Measurements from ENCODE around the gene TBATA.
A peak's percentile ranks its signal among the peaks of the same experiment; 100 is the strongest.

TBATA gene

DNA sequence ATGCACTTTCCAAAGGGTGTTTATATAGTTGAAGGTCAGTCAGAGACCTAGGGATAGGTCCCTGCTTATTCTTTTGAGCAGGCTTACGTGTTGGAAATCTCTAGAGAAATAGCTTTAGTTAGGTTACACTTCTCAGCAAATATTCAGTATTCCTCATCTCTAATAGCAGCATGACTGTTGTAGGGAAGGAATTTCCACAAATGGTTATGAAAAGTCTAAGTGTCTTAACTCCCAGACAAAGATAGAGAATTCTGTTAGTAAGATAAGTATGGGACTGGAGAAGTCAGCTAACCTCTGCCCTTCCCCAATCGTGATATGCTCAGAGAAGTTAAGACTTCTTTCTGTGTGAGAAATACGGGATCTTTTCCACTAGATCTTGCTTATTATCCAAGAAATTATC lies 47.0 kb upstream of the TBATA start:
- no peak overlapping the region for H3K4me3 ChIP-seq (ENCODE audit: low read depth, low read length)
- TF ChIP-seq, protein P1, sequence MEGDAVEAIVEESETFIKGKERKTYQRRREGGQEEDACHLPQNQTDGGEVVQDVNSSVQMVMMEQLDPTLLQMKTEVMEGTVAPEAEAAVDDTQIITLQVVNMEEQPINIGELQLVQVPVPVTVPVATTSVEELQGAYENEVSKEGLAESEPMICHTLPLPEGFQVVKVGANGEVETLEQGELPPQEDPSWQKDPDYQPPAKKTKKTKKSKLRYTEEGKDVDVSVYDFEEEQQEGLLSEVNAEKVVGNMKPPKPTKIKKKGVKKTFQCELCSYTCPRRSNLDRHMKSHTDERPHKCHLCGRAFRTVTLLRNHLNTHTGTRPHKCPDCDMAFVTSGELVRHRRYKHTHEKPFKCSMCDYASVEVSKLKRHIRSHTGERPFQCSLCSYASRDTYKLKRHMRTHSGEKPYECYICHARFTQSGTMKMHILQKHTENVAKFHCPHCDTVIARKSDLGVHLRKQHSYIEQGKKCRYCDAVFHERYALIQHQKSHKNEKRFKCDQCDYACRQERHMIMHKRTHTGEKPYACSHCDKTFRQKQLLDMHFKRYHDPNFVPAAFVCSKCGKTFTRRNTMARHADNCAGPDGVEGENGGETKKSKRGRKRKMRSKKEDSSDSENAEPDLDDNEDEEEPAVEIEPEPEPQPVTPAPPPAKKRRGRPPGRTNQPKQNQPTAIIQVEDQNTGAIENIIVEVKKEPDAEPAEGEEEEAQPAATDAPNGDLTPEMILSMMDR (IDR thresholded peaks at IDR 0.05; ENCODE audit: low read depth, low read length) = no peak
- TF ChIP-seq, protein P2, sequence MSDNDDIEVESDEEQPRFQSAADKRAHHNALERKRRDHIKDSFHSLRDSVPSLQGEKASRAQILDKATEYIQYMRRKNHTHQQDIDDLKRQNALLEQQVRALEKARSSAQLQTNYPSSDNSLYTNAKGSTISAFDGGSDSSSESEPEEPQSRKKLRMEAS (IDR thresholded peaks at IDR 0.05; ENCODE audit: low read depth, low read length) = no peak
- no peak for TF ChIP-seq MYC (IDR thresholded peaks at IDR 0.05; ENCODE audit: low read depth, low read length)
- TF ChIP-seq POLR2A (IDR thresholded peaks at IDR 0.05; ENCODE audit: extremely low read depth, insufficient read length) = no peak
- no peak for DNase-seq (ENCODE audit: low read depth)

DNA sequence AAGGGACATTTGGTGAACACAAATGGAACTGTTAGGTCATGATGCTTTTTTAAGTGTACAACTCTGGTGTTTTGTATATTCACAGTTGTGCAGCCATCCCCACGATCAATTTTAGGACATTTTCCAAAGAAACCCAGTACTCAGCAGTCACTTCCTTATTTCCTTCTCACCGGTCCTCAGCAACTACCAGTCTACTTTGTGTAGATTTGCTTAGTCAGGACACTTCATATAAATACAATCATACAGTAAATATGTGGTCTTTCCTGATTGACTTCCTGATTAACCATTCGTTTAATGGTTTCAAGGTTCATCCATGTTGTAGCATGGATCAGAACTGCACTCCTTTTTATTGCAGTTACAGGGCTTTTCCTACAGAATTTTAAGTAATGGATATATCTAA lies 45.0 kb upstream of the TBATA start:
- H3K4me3 ChIP-seq (ENCODE audit: low read depth, low read length) = no peak overlapping the region

DNA sequence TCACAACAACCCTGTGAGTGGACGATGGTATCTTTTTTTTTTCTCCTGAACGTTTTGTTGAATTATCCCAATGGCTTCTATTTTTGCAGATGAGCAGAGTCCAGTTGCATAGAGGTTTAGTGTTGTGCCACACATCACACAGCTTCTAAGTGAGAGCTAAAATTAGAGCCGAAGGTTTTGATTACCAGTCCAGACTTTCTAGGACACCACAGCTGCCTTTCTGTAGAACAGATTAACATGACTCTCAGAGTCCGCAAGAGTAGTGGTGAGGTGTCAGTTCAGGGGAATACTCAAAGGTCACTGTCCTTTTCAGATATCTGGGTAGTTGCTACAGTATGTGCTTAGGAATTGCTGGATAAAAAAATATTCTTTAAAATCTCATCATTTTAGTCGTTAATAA lies 44.4 kb upstream of the TBATA start:
- no peak for TF ChIP-seq POLR2A (IDR thresholded peaks at IDR 0.05; ENCODE audit: extremely low read depth, insufficient read length)
- no peak for TF ChIP-seq MYC (IDR thresholded peaks at IDR 0.05; ENCODE audit: low read depth, low read length)
- TF ChIP-seq, protein P2 (IDR thresholded peaks at IDR 0.05; ENCODE audit: low read depth, low read length) = no peak
- TF ChIP-seq, protein P1 (IDR thresholded peaks at IDR 0.05; ENCODE audit: low read depth, low read length) = no peak
- DNase-seq (ENCODE audit: low read depth) = no peak

More for the DNA sequence above, 45.0 kb upstream of the TBATA start:
- peak; percentile 23 for DNase-seq (ENCODE audit: low read depth)
- TF ChIP-seq, protein P2 (IDR thresholded peaks at IDR 0.05; ENCODE audit: low read depth, low read length) = no peak
- TF ChIP-seq, protein P1 (IDR thresholded peaks at IDR 0.05; ENCODE audit: low read depth, low read length) = no peak
- no peak for TF ChIP-seq POLR2A (IDR thresholded peaks at IDR 0.05; ENCODE audit: extremely low read depth, insufficient read length)
- TF ChIP-seq MYC (IDR thresholded peaks at IDR 0.05; ENCODE audit: low read depth, low read length) = no peak

DNA sequence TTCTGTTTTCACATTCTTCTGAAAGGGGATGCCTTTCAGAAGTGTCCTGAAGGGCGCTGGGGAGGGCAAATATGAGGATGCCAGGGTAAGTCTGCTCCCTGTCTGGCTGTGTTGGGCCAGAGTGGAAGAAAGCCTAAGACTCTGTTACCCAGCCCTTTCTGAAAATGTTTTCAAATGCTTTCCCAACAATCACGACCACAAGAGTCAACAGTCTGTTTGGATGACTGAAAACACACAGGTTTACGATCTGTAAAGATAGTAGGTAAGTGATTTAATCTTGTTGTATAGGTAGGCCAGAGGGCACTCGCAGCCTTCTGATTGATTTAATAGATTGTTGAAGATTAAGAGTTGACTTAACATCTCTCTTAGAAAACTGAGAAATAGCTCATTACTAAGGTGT lies 43.7 kb upstream of the TBATA start:
- no peak for DNase-seq (ENCODE audit: low read depth)
- H3K4me3 ChIP-seq (ENCODE audit: low read depth, low read length) = no peak overlapping the region
- TF ChIP-seq, protein P2 (IDR thresholded peaks at IDR 0.05; ENCODE audit: low read depth, low read length) = no peak
- TF ChIP-seq, protein P1 (IDR thresholded peaks at IDR 0.05; ENCODE audit: low read depth, low read length) = no peak
- TF ChIP-seq MYC (IDR thresholded peaks at IDR 0.05; ENCODE audit: low read depth, low read length) (no peak), POLR2A (IDR thresholded peaks at IDR 0.05; ENCODE audit: extremely low read depth, insufficient read length) (no peak)

More for the DNA sequence above, 44.4 kb upstream of the TBATA start:
- H3K4me3 ChIP-seq (ENCODE audit: low read depth, low read length) = no peak overlapping the region

DNA sequence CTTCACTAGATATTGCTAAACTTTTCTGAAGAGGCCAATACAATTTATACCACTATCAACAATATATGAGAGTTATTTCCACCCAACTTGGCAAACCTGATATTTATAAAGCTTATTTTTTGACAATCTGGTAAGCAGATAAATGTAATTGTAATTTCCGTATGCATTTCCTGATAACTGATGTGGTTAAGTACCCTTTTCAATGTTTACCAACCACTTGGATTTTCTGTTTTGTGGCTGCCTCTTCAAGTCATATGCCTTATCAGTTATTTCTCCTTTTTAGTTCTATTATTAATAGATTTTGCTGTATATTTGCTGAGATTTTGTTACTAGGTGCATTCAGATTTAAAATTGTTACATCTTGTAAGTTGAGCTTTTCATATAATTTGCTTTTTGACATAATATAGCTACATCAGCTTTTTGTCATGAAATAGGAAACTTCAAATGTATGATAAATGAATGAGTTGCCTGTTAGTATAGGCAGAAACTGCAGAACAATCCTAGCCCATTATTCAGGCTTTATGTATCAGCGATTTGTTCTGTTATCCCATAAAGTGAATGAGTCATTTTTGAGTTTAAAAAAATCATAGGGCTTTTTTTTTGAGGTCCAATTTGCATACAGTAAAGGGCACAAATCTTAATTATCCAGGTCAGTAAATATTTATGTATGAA lies 42.0 kb upstream of the TBATA start:
- H3K4me3 ChIP-seq (ENCODE audit: low read depth, low read length) = no peak overlapping the region
- DNase-seq (ENCODE audit: low read depth) = no peak
- TF ChIP-seq, protein P2 (IDR thresholded peaks at IDR 0.05; ENCODE audit: low read depth, low read length) = no peak
- TF ChIP-seq, protein P1 (IDR thresholded peaks at IDR 0.05; ENCODE audit: low read depth, low read length) = no peak
- TF ChIP-seq POLR2A (IDR thresholded peaks at IDR 0.05; ENCODE audit: extremely low read depth, insufficient read length) (no peak), MYC (IDR thresholded peaks at IDR 0.05; ENCODE audit: low read depth, low read length) (no peak)
